Measurements from ENCODE around the gene IL17RB. TPM values are rescaled to one million over a fixed set of nuclear protein-coding genes. Genes with fewer than 3 reads are reported as not detected.

The IL17RB gene
- total RNA-seq, 4 donors from 2014 or later: 0.52 to 0.83 (median 0.63) TPM; not detected in 1

DNA sequence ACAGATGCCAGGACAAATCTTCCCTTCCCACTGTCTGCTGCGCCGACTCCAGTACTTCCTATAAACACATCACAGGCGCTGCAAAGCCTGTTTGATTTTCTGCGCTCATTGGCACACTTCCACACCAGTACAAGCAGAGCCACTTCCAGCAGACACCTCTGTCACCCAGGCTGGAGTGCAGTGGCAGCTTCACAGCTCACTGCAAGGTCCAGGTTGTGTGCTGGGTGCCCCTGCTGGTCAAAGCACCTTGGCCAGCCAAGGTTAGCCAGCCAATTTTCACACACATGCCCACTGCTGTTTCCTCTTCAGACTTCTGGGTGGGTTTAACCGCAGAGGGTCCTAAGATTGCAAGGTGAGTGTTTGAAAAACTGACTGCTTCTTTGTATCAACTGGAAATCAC is 5.1 kb upstream of the IL17RB start:
- no peaks in the 10 kb centered on the region for H3K9me3 ChIP-seq
- H3K36me3 ChIP-seq: peaks cover 0 to 4% (median 0%) of the 10 kb centered on the region in 4 donors
- TF ChIP-seq EP300 (IDR thresholded peaks at IDR 0.05): no peak
- TF ChIP-seq, protein P1, sequence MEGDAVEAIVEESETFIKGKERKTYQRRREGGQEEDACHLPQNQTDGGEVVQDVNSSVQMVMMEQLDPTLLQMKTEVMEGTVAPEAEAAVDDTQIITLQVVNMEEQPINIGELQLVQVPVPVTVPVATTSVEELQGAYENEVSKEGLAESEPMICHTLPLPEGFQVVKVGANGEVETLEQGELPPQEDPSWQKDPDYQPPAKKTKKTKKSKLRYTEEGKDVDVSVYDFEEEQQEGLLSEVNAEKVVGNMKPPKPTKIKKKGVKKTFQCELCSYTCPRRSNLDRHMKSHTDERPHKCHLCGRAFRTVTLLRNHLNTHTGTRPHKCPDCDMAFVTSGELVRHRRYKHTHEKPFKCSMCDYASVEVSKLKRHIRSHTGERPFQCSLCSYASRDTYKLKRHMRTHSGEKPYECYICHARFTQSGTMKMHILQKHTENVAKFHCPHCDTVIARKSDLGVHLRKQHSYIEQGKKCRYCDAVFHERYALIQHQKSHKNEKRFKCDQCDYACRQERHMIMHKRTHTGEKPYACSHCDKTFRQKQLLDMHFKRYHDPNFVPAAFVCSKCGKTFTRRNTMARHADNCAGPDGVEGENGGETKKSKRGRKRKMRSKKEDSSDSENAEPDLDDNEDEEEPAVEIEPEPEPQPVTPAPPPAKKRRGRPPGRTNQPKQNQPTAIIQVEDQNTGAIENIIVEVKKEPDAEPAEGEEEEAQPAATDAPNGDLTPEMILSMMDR (IDR thresholded peaks at IDR 0.05): no peak
- no peak for TF ChIP-seq POLR2A (IDR thresholded peaks at IDR 0.05; ENCODE audit: low read depth)
- TF ChIP-seq POLR2AphosphoS5 (IDR thresholded peaks at IDR 0.05): no peak
- H3K27me3 ChIP-seq: peaks cover 0 to 10% (median under 1%) of the 10 kb centered on the region in 4 donors
- no peak overlapping the region for H3K4me3 ChIP-seq
- DNase-seq (ENCODE audit: extremely low spot score): no peak
- H3K27ac ChIP-seq (replicated peaks in 1 of 4): no peak overlapping the region
- intact Hi-C loops (cut with DNase I): no loop called here
- peaks cover 0 to 11% (median 9%) of the 10 kb centered on the region in 4 donors for H3K4me1 ChIP-seq
- WGBS: 87% methylated on average over 5 of the region's 5 CpGs

DNA sequence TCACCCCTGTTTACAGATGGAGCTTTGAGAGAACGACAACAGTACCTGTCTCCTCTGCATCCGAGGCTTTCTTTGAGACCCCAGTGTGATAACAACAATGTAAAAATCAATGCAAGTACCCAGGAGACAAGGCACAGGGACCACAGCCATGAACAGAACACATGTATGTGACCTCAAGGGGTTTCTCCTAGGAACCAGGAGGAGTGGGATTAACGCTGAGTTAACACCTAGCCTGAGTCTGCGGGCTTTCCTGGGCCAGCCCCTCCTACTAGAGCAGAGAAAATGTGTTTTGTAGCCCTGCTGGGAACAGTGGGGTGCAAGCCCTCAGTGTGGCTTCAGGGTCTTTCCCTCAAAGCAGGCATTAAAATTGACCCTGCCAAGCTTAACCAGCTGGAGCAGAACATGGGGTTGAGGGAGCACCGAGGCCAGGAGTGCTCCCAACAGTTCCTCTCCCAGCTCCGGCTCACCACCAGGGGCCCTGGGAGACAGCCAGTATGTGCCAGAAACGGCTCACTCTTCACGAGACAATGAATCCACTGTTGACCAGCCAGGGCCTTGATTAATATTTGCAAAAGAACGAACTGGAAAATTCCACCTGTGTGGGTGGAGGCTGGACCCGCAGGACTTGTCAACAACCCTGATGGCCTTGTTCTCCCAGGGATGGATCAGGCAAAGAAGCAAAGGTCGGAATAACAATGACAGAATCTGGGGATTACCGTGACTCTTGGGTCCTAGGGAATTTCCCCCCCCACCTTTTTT is 3.8 kb upstream of the IL17RB start:
- Histone ChIP-seq H3K4me3 (no peak overlapping the region), H3K27me3 (peaks cover 0 to 22% (median 2%) of the 10 kb centered on the region in 4 donors), H3K9me3 (no peaks in the 10 kb centered on the region), H3K36me3 (peaks cover 0 to 4% (median 0%) of the 10 kb centered on the region in 4 donors), H3K27ac (replicated peaks in 1 of 4) (no peak overlapping the region), H3K4me1 (peaks cover 8 to 19% (median 16%) of the 10 kb centered on the region in 4 donors)
- intact Hi-C loops (cut with DNase I): no loop called here
- DNase-seq (ENCODE audit: extremely low spot score): no peak
- 41% methylated on average over 11 of the region's 12 CpGs for WGBS
- TF ChIP-seq POLR2AphosphoS5 (IDR thresholded peaks at IDR 0.05) (no peak), POLR2A (IDR thresholded peaks at IDR 0.05; ENCODE audit: low read depth) (no peak)
- TF ChIP-seq, protein P1 (IDR thresholded peaks at IDR 0.05): peak in 1 of 3 experiments; percentile 3

DNA sequence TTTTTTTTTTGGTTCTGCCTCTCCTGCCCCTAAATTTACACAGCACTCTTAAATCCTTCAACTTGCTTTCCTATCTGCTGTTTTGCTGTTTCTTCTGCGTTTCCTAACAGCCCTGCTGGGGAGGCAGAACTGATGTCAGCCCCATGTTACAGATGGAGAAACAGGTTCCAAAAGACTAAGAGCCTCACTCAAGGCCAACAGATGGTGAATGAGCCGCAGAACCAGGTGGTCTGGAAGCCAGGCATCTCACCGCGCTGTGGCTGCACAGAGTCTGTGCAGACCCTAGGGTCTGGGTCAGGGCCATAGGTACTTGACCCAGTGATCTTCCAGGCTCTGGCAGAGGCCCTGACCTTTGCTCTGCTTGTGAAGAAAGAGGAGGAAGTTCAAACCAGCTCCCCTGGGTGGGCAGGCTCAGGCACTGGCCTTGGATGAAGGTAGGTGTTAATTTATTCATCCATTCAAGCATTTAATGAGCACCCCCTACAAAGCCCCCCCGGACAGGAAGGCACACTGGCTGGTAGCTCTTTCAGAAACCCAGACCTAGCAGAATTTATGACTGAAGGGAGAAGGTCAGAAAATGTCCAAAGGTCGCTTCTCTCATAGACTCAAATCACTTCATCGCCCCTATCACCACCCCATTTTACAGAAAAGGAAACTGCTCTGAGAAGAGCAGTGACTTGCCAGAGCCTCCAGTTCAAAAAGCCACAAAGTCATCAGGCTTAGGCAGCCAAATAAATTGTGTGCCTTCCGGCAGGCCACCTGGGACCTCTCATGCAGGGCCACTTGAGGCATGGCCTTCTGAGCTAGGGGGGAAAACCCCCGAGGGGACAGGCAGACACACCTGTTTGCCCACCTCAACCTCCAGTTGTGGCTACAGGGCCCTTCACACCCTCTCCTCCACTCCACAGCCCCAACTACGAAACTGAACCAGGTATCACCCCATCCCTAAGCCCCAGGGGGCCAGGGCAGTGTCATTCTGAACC is 2.9 kb upstream of the IL17RB start:
- H3K27me3 ChIP-seq: peaks cover 0 to 27% (median 2%) of the 10 kb centered on the region in 4 donors
- intact Hi-C loops (cut with DNase I): no loop called here
- no peak overlapping the region for H3K27ac ChIP-seq (replicated peaks in 1 of 4)
- H3K9me3 ChIP-seq: no peaks in the 10 kb centered on the region
- H3K4me3 ChIP-seq: no peak overlapping the region
- no peak for DNase-seq (ENCODE audit: extremely low spot score)
- TF ChIP-seq POLR2A (IDR thresholded peaks at IDR 0.05; ENCODE audit: low read depth): no peak
- TF ChIP-seq, protein P1 (IDR thresholded peaks at IDR 0.05): no peak
- no peak for TF ChIP-seq POLR2AphosphoS5 (IDR thresholded peaks at IDR 0.05)
- no peak for TF ChIP-seq EP300 (IDR thresholded peaks at IDR 0.05)
- H3K36me3 ChIP-seq: peaks cover 0 to 4% (median 0%) of the 10 kb centered on the region in 4 donors
- H3K4me1 ChIP-seq: peaks cover 8 to 19% (median 16%) of the 10 kb centered on the region in 4 donors
- WGBS: 88% methylated on average over 10 of the region's 10 CpGs

- no peaks in the 10 kb centered on the region for H3K36me3 ChIP-seq
- H3K27me3 ChIP-seq: peaks cover 0 to 31% (median 2%) of the 10 kb centered on the region in 4 donors
- WGBS: 93% methylated on average over 6 of the region's 9 CpGs
- H3K9me3 ChIP-seq: no peaks in the 10 kb centered on the region
- no peak for DNase-seq (ENCODE audit: extremely low spot score)
- TF ChIP-seq EP300 (IDR thresholded peaks at IDR 0.05) (no peak), POLR2A (IDR thresholded peaks at IDR 0.05; ENCODE audit: low read depth) (no peak), POLR2AphosphoS5 (IDR thresholded peaks at IDR 0.05) (no peak)
- TF ChIP-seq, protein P1 (IDR thresholded peaks at IDR 0.05): no peak
- H3K4me3 ChIP-seq: no peak overlapping the region
- H3K4me1 ChIP-seq: peaks cover 8 to 19% (median 16%) of the 10 kb centered on the region in 4 donors
- no peak overlapping the region for H3K27ac ChIP-seq (replicated peaks in 1 of 4)
- intact Hi-C loops (cut with DNase I): no loop called here
Observed at GRCh38 chr3:53844262-53845102, 1.9 kb upstream of the IL17RB start.
